Adipose tissue (tissue), 3 donors: ENCODE measurements around the gene DDX60. TPM values are rescaled to one million over a fixed set of nuclear protein-coding genes. Genes with fewer than 3 reads are reported as not detected.

ENCODE experiments used
- polyA plus RNA-seq, 3 donors: library from polyadenylated mRNA; stranded (reverse); fragments of 200-250 nt; gene quantifications; one replicate each; pipeline ENCODE4 v1.2.3, GENCODE V29; 2013
- donor health status: healthy with polysubstance abuse.
- donor health status: Bipolar disorder and iron deficiency.
- donor health status: healthy.

DDX60 gene
- polyA plus RNA-seq, 3 donors: 3.4 to 4.7 (median 4.3) TPM

Other genes starting within 250 kb of the DDX60 start
- gene ANXA10, start 226.2 kb downstream of the DDX60 start, polyA plus RNA-seq: 10 to 100 TPM in 1 of 3 donors, 1 to 10 TPM in 2; 2.9 to 21.6 (median 7.9) TPM
- gene DDX60L, start 161.7 kb upstream of the DDX60 start, polyA plus RNA-seq: 10 to 100 TPM in 1 of 3 donors, 1 to 10 TPM in 2; 3.0 to 15.1 (median 6.4) TPM
- 100 to 1,000 TPM in 1 of 3 donors, 10 to 100 TPM in 1, 1 to 10 TPM in 1; 7.0 to 145 (median 22.7) TPM for gene PALLD, start 178.3 kb upstream of the DDX60 start, polyA plus RNA-seq